ENCODE measurements around the gene TXNRD3. TPM values are rescaled to one million over a fixed set of nuclear protein-coding genes. Genes with fewer than 3 reads are reported as not detected.

TXNRD3 gene
- total RNA-seq, 1 donor from 2014 or later = 0.78 TPM

DNA sequence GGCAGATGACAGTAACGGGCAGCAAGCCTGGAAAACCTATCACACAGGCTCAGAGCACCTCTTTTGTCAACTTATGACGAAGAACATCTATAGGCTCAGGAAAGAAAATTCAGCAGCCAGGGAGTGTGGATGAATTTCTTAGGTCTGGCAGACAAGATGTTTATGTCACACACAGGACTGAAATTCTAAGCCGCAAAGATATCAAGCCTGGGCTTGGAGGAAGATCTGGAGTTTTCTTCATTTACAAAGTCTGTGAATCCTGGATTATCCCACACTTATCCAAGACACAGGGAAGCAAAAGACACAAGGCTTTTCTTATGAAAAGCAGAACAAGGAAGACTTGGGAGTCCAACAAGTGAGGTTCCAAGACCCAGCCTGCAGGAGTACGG, 25.7 kb upstream of the TXNRD3 start:
- DNase-seq (ENCODE audit: low spot score) = no peak
- Mint-ChIP-seq H3K9me3 (no peaks in the 10 kb centered on the region), H3K4me3 (no peak overlapping the region), H3K4me1 (ENCODE audit: low read depth) (peaks cover 4% of the 10 kb centered on the region), H3K27ac (no peak overlapping the region), H3K36me3 (ENCODE audit: low read depth) (no peaks in the 10 kb centered on the region), H3K27me3 (ENCODE audit: insufficient read depth) (no peaks in the 10 kb centered on the region)
- intact Hi-C loops (cut with micrococcal nuclease) = no loop called here

DNA sequence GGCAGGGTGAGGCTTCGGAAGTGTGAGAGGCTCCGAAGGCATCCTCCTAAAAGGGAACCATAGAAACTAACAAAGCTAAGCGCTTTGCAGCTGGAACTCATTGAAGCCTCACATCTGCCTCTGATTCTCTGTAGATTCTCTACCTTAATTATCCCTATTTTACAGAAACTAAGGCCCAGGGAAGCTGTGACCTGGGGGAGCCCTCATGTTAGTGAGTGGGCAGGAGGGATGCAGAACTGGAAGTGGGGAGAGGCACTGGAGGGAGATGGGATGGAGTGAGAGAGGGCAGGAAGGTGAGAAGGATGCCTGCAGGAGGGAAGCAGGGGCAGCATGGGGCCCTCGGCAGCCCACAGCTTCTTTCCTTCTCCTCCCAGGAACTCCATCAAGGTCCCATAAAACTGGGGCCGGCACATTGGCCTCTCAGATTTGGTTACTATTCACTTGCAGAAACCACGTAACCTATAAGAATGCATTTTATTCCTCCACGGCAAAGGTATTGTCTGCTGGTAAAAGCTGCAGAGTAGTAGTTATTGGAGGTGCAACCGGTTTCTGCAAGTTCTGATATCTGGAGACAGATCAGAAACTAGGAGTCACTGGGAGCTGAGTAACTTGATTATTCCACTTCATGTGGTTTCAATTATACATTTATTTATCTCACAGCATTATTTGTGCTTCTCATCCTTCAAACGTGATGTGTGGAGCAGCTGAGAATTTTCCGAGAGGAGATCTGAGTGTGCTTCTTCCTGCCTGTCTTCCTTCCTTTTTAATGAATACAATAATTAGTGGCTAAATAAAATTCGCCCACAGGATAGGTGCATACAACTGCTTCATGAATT, 25.1 kb upstream of the TXNRD3 start:
- no peak for DNase-seq (ENCODE audit: low spot score)
- Mint-ChIP-seq H3K27me3 (ENCODE audit: insufficient read depth) (no peaks in the 10 kb centered on the region), H3K4me3 (no peak overlapping the region), H3K36me3 (ENCODE audit: low read depth) (no peaks in the 10 kb centered on the region), H3K9me3 (no peaks in the 10 kb centered on the region), H3K4me1 (ENCODE audit: low read depth) (peaks cover 4% of the 10 kb centered on the region), H3K27ac (no peak overlapping the region)
- intact Hi-C loops (cut with micrococcal nuclease) = loop anchor here (1.0 to 5.0 kb wide), 3 partner anchors 302 to 864 kb away; no protein-coding TSS in a partner anchor

DNA sequence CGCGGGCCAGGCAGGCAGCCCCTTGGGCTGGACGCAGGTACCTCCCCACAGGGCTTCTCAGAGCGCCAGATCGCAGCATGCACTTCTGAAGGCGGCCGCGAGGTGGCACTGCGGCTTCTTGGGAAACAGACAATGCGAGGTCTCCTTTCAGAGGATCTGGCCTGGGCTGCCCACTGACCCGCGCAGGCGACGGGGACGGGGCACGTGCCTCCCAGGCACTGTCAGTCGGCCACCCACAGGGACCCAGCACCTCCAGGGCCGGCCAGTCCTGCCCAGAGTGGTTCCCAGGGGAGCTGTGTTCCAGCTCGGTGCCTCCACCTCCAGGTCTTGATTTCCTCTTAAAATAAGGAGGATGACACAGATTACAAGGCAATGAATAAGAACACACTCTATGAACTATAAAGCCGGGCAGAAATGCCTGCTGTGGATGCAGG, 24.4 kb upstream of the TXNRD3 start:
- H3K4me3 Mint-ChIP-seq = peak overlapping the region; percentile 21
- H3K4me1 Mint-ChIP-seq (ENCODE audit: low read depth) = peaks cover 4% of the 10 kb centered on the region
- no peaks in the 10 kb centered on the region for H3K27me3 Mint-ChIP-seq (ENCODE audit: insufficient read depth)
- H3K27ac Mint-ChIP-seq = no peak overlapping the region
- DNase-seq (ENCODE audit: low spot score) = peak; percentile 61
- H3K36me3 Mint-ChIP-seq (ENCODE audit: low read depth) = no peaks in the 10 kb centered on the region
- H3K9me3 Mint-ChIP-seq = no peaks in the 10 kb centered on the region
- intact Hi-C loops (cut with micrococcal nuclease) = loop anchor here (1.0 to 5.0 kb wide), 3 partner anchors 303 to 865 kb away; no protein-coding TSS in a partner anchor

DNA sequence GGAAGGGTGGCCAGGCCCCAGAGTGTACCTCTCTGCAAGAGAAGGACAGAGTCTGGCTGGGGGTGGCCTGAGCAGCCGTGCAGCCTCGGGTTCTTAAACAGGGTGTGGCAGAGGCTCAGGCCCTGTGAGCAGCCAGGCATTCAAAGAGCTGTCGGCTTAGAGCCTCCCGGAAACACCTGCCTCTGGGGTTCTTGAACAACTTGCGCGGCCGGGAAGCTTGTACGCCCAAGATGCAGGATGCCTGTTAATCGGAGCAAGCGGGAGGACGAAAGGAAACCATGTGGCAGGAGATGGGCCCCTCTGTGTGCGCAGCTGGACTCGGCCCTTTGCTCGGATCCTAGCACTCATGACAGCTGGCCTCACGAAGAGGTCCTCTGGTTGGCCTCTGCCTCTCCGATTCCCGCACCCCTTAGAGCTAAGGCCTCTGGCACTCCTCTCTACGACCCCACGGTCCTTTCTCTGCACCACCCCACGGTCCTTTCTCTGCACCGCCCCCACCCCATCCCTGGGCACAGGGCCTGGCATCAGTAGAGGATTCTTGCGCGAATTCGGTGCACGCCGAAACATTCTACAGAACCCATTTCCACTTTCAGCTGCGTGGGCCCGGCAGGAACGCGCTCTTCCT, 23.9 kb upstream of the TXNRD3 start:
- H3K27me3 Mint-ChIP-seq (ENCODE audit: insufficient read depth) = no peaks in the 10 kb centered on the region
- H3K36me3 Mint-ChIP-seq (ENCODE audit: low read depth) = no peaks in the 10 kb centered on the region
- H3K27ac Mint-ChIP-seq = no peak overlapping the region
- DNase-seq (ENCODE audit: low spot score) = no peak
- peak overlapping the region; percentile 21 for H3K4me3 Mint-ChIP-seq
- peaks cover 4% of the 10 kb centered on the region for H3K4me1 Mint-ChIP-seq (ENCODE audit: low read depth)
- intact Hi-C loops (cut with micrococcal nuclease) = loop anchor here (1.0 to 5.0 kb wide), 3 partner anchors 303 to 865 kb away; no protein-coding TSS in a partner anchor
- H3K9me3 Mint-ChIP-seq = no peaks in the 10 kb centered on the region

DNA sequence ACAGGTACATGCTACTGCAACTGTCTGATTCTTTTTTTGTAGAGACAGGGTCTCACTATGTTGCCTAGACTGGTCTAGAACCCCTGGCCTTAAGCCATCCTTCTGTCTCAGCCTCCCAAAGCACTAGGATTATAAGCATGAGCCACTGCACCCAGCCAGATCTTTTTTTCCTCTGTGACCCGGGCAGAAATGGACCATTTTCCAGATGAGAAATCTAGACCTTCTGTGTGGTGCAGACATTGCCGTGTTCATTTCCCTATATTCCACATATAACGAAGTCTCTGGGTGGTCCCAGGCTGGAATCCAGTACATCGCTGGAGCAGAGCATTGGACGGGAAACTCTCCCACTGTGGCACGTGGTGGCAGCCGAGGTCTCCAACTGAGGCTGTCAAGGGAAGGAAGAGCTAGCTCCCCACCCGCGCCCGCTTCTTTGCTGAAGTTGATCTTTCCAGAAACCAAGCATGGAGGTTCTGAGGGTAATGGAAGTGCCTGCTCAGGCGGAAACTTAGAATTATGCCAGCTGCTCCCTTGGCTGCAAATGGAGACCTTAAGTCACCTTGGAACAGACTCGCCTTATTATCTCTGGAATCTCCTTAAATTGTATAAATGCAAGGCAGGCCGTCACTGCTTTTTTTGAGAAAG, 23.1 kb upstream of the TXNRD3 start:
- H3K4me3 Mint-ChIP-seq = no peak overlapping the region
- intact Hi-C loops (cut with micrococcal nuclease) = loop anchor here (5.0 kb wide), 1 partner anchor 794 kb away; no protein-coding TSS in a partner anchor
- no peaks in the 10 kb centered on the region for H3K27me3 Mint-ChIP-seq (ENCODE audit: insufficient read depth)
- no peaks in the 10 kb centered on the region for H3K9me3 Mint-ChIP-seq
- H3K36me3 Mint-ChIP-seq (ENCODE audit: low read depth) = no peaks in the 10 kb centered on the region
- no peak for DNase-seq (ENCODE audit: low spot score)
- H3K4me1 Mint-ChIP-seq (ENCODE audit: low read depth) = peaks cover 4% of the 10 kb centered on the region
- H3K27ac Mint-ChIP-seq = no peak overlapping the region

DNA sequence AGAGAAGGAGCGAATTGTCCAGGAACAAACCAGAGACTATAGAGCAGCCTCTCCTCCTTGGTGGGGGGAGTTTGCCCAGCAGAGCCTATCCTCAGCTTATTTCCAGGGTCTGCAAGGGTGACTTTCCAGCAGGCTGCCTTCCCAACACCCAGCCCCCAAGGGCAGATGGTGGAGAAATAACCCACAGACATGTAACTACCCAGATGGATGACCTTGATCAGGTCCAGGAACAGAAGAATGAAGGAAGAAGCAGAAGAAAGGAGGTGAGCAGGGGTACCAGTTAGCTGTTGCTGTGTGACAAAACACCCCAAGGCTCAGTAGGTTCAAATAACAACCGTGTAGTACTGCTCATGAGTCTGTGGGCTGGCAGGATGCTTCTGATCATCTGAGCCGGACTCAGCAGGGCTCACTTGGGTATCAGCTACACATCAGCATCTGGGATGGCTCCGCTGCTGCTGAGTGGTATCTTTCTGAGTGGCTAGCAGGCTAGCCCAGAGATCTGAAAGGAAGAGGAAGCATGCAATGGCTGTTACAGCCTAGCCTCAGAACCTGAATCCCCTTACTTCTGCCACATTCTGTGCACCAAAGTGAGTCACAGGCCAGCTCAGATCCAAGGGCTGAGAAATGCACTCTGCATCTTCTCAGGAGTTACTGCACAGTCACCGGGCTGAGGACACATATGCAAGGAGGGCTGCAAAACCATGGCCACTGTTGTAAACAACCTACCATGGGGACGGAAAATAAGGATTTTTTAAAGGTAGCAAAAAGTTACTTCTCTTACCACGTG, 22.2 kb upstream of the TXNRD3 start:
- no peaks in the 10 kb centered on the region for H3K36me3 Mint-ChIP-seq (ENCODE audit: low read depth)
- no peak overlapping the region for H3K27ac Mint-ChIP-seq
- no peaks in the 10 kb centered on the region for H3K27me3 Mint-ChIP-seq (ENCODE audit: insufficient read depth)
- intact Hi-C loops (cut with micrococcal nuclease) = loop anchor here (5.0 kb wide), 1 partner anchor 795 kb away; no protein-coding TSS in a partner anchor
- no peak for DNase-seq (ENCODE audit: low spot score)
- no peak overlapping the region for H3K4me3 Mint-ChIP-seq
- H3K9me3 Mint-ChIP-seq = no peaks in the 10 kb centered on the region
- H3K4me1 Mint-ChIP-seq (ENCODE audit: low read depth) = peaks cover 4% of the 10 kb centered on the region

DNA sequence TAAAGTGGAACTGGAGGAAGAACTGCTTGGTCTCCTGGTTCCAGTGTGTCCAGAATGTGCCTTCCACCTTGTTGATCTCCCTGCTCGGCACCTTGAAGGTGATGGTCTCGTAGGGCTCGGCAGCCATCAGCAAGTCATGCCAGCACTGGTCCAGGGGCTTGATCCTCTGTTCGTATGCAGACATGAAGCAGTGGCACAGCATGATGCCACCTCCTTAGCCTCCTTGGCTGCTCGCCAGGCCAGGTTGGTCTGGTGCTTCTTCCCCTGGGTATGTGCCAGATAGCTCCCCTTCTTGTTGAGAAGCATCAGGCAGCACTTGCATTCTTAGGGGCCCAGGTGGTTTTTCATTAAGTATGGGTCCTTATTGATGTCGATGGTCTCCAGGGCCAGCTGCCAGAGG, 17.8 kb upstream of the TXNRD3 start:
- H3K4me3 Mint-ChIP-seq = no peak overlapping the region
- intact Hi-C loops (cut with micrococcal nuclease) = no loop called here
- DNase-seq (ENCODE audit: low spot score) = no peak
- no peaks in the 10 kb centered on the region for H3K4me1 Mint-ChIP-seq (ENCODE audit: low read depth)
- H3K9me3 Mint-ChIP-seq = peaks cover 8% of the 10 kb centered on the region
- no peak overlapping the region for H3K27ac Mint-ChIP-seq
- H3K36me3 Mint-ChIP-seq (ENCODE audit: low read depth) = no peaks in the 10 kb centered on the region
- no peaks in the 10 kb centered on the region for H3K27me3 Mint-ChIP-seq (ENCODE audit: insufficient read depth)

DNA sequence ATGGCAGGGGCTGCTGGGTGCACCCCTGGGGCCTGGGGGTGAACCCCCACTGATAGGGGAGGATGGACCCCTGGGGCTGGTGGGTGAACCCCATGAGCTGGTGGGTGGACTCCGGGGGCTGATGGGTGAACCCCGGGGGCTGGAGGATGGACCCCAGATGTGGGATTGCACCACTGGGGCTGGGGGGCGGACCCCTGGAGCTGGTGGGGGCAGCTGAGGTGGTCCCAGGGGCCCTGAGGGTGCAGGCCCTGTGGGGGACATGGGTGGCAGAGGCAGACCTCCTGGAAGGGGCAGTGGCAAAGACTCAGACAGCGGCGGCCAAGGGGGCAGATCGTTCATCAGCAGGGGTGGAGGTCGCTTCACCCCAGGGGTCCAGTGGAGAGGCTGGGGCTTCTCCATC, 17.4 kb upstream of the TXNRD3 start:
- no peaks in the 10 kb centered on the region for H3K4me1 Mint-ChIP-seq (ENCODE audit: low read depth)
- intact Hi-C loops (cut with micrococcal nuclease) = no loop called here

DNA sequence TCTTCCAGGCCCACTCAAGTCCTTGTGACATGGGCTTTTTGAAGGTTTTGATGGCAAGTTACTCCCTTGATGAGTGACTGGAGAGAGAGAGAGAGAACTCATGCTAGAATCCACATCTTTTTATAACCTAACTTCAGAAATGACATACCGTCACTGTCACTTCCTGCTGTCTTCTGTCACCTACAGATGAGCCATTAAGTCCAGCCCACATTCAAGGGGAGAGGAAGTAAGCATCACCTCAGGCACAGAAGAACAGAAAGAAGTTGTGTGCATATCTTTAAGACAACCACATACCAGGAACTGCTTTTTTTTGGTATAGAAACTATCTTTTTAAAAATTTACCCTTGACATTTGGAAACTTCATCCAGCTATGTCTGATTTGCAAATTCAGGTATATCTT, 16.6 kb upstream of the TXNRD3 start:
- intact Hi-C loops (cut with micrococcal nuclease) = no loop called here
- Mint-ChIP-seq H3K9me3 (peaks cover 8% of the 10 kb centered on the region), H3K27ac (no peak overlapping the region), H3K27me3 (ENCODE audit: insufficient read depth) (no peaks in the 10 kb centered on the region), H3K4me3 (no peak overlapping the region), H3K36me3 (ENCODE audit: low read depth) (no peaks in the 10 kb centered on the region), H3K4me1 (ENCODE audit: low read depth) (no peaks in the 10 kb centered on the region)
- DNase-seq (ENCODE audit: low spot score) = no peak

More for the DNA sequence above, 17.4 kb upstream of the TXNRD3 start:
- no peak overlapping the region for H3K4me3 Mint-ChIP-seq
- H3K36me3 Mint-ChIP-seq (ENCODE audit: low read depth) = no peaks in the 10 kb centered on the region
- no peak for DNase-seq (ENCODE audit: low spot score)
- no peak overlapping the region for H3K27ac Mint-ChIP-seq
- H3K9me3 Mint-ChIP-seq = peaks cover 8% of the 10 kb centered on the region
- no peaks in the 10 kb centered on the region for H3K27me3 Mint-ChIP-seq (ENCODE audit: insufficient read depth)

DNA sequence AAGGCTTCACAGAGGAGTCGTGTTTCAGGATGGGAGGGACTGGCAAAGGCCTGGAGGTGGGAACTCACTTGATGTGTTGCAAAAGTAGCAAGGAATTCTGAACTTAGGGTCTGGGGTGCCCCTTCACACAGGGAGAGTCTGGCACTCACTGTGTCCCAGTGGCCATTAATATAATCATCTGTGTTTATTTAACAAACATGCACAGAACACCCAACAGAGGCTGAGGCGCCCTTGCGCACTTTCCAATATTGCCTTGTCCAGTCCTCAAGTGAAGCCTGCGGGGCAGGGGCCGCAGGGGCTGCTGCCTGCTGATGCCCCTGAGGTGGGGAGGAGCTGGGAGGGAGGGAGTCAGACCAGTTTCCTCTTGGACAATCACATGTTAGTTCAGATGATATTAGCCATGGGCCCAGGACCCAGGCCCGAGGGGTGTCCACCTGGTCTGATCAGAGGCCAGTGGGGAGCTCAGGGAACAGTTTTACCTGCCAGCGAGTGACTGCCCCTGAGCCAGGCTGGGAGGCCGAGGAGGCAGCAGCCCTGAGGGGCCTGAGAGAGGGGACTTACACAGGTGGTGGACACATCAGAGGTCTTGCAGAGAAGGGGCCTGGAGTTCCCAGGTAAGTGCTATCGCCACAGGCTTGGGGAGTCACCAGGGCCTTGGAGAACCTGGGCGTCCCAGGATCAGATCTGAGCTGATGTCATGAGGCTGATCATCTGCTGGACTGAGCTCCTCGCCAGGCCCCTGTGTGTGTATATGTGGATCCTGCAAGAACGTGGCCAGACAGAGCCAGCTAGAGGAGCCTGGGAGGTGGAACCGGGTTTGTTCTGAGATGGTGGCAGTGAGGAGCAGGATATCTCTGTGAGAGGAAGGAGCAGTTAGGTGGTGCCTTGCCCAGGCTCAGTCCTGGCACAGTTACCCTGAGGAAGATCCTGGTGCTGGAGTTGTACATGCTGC, 13.8 kb upstream of the TXNRD3 start:
- Mint-ChIP-seq H3K4me1 (ENCODE audit: low read depth) (no peaks in the 10 kb centered on the region), H3K4me3 (no peak overlapping the region), H3K27me3 (ENCODE audit: insufficient read depth) (no peaks in the 10 kb centered on the region), H3K9me3 (peaks cover 8% of the 10 kb centered on the region), H3K36me3 (ENCODE audit: low read depth) (no peaks in the 10 kb centered on the region), H3K27ac (no peak overlapping the region)
- intact Hi-C loops (cut with micrococcal nuclease) = no loop called here
- DNase-seq (ENCODE audit: low spot score) = no peak

DNA sequence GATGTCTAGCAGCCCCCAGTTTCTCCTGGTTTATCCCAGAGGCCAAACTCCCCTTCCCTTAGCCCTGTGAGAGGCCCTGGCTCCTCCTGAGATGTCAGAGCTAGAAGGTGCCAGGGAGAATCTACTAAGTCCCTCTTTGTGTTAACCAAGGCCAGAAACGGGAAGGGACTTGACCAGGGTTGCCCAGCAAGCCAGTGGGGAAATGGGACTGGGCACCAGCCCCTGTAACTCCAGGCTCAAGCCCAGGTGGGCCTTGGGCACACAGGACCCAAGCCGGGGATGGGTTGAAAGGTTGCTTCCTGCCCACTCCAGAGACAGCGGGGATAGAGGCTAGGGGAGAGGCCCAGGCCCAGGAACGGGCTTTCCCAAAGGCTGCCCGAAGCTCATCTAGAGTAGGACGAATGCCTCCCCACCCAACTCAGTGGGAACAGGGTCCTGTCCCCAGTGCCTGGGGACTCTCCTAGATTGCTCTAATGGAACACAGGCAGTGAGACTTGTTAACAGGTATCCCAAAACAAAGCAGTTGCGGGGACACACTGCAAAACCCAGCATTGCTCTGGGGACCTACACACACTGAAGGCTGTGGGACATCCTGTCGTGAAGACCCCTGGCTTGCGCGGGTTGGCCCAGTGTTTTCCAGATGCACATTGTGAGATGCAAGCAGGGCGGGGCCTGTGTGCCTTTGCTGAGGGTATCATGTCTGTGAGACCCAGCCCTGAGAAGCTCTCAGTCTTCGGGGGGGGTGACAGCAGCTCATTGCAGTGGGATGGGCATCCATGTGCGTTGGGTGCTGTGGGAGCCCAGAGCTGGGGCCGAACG, 12.9 kb upstream of the TXNRD3 start:
- no peaks in the 10 kb centered on the region for H3K36me3 Mint-ChIP-seq (ENCODE audit: low read depth)
- DNase-seq (ENCODE audit: low spot score) = no peak
- peaks cover 8% of the 10 kb centered on the region for H3K9me3 Mint-ChIP-seq
- no peaks in the 10 kb centered on the region for H3K27me3 Mint-ChIP-seq (ENCODE audit: insufficient read depth)
- intact Hi-C loops (cut with micrococcal nuclease) = no loop called here
- H3K27ac Mint-ChIP-seq = no peak overlapping the region
- no peak overlapping the region for H3K4me3 Mint-ChIP-seq
- H3K4me1 Mint-ChIP-seq (ENCODE audit: low read depth) = no peaks in the 10 kb centered on the region

Data from activated T-helper 1 cell treated with anti-CD3 and anti-CD28 coated beads, Interleukin-12 subunit alpha, Interleukin-12 subunit beta, Interleukin-2, Interleukin-4 antibody, amounts not matched to agents 30 ng/mL and 10 ng/mL and 1 ng/mL, durations not matched to agents 14 hours and 24 hours and 36 hours (primary cell).